Chondrocyte (in vitro differentiated cells): ENCODE measurements around the gene FAM9B. TPM values are rescaled to one million over a fixed set of nuclear protein-coding genes. Genes with fewer than 3 reads are reported as not detected.

Source experiments
- DNase-seq: peaks from one replicate; pipeline ENCODE4 v3.0.0; 2021; ENCODE audit warnings: mixed read lengths, low spot score
- H3K27ac Mint-ChIP-seq: one replicate; pipeline ENCODE4 v1.8.0; 2021; ENCODE audit warnings: mild to moderate bottlenecking, moderate library complexity, mixed read lengths; ENCODE audit not compliant: unreplicated experiment
- H3K27me3 Mint-ChIP-seq: 2 replicates; pipeline ENCODE4 v1.8.0; 2021; ENCODE audit warnings: low read depth, mixed read lengths
- H3K36me3 Mint-ChIP-seq: 2 replicates; pipeline ENCODE4 v1.8.0; 2021; ENCODE audit warnings: low read depth, mixed read lengths
- H3K4me1 Mint-ChIP-seq: 2 replicates; pipeline ENCODE4 v1.8.0; 2021; ENCODE audit warnings: low read depth, mild to moderate bottlenecking, mixed read lengths
- H3K4me3 Mint-ChIP-seq: one replicate; pipeline ENCODE4 v1.8.0; 2021; ENCODE audit warnings: mild to moderate bottlenecking, moderate library complexity, mixed read lengths; ENCODE audit not compliant: unreplicated experiment
- H3K9me3 Mint-ChIP-seq: 2 replicates; pipeline ENCODE4 v1.8.0; 2021; ENCODE audit warnings: low read depth, mixed read lengths
- long read RNA-seq: library from polyadenylated mRNA; stranded (forward); transcript quantifications from one replicate; pipeline ENCODE4 v2.0.0, GENCODE V29; 2021
- total RNA-seq: library from RNA; stranded (reverse); gene quantifications from 3 replicates; pipeline ENCODE4 v1.2.1, GENCODE V29; 2021
- TF ChIP-seq, protein P1 (sequence below): fragments of 200-600 bp; sonication (generic); IDR thresholded peaks from 2 replicates; pipeline ENCODE4 v1.5.0; 2021; ENCODE audit warnings: antibody characterized with exemption, mild to moderate bottlenecking, moderate library complexity

The FAM9B gene
- not detected in 3 replicates for total RNA-seq
- long read RNA-seq = 0 reads

DNA sequence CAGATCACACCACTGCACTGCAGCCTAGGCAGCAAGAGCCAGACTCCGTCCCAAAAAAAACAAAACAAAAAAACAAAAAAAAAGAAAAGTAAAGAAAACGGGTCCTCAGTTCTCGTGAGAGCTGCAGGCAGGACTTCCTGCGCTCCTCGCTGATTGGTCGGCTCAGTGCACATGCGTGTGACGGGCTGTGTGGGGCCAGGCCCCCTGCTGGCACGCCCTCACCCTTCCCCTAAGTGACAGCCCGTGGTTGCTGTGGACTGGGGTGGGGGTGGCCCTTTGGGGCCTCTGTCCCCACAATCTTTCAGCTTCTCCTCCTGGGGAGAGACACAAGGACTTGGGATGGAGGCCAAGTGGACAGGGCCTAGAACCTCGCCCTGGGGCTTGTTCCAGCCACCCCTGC is at the start of gene FAM9B:
FAM9B (minus strand) TSS at position 139 of the 400 bp plus-strand sequence. CDS start 1,141 bp downstream, outside the sequence.
- TF ChIP-seq, protein P1, sequence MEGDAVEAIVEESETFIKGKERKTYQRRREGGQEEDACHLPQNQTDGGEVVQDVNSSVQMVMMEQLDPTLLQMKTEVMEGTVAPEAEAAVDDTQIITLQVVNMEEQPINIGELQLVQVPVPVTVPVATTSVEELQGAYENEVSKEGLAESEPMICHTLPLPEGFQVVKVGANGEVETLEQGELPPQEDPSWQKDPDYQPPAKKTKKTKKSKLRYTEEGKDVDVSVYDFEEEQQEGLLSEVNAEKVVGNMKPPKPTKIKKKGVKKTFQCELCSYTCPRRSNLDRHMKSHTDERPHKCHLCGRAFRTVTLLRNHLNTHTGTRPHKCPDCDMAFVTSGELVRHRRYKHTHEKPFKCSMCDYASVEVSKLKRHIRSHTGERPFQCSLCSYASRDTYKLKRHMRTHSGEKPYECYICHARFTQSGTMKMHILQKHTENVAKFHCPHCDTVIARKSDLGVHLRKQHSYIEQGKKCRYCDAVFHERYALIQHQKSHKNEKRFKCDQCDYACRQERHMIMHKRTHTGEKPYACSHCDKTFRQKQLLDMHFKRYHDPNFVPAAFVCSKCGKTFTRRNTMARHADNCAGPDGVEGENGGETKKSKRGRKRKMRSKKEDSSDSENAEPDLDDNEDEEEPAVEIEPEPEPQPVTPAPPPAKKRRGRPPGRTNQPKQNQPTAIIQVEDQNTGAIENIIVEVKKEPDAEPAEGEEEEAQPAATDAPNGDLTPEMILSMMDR = no peak
- no peak within 1 kb of the TSS for H3K4me3 Mint-ChIP-seq
- no peaks in the 10 kb centered on the region for H3K36me3 Mint-ChIP-seq
- H3K27ac Mint-ChIP-seq = no peak within 1 kb of the TSS
- no peaks in the 10 kb centered on the region for H3K27me3 Mint-ChIP-seq
- H3K4me1 Mint-ChIP-seq = no peaks in the 10 kb centered on the region
- H3K9me3 Mint-ChIP-seq = peaks cover 15% of the 10 kb centered on the region
- DNase-seq = no peak

DNA sequence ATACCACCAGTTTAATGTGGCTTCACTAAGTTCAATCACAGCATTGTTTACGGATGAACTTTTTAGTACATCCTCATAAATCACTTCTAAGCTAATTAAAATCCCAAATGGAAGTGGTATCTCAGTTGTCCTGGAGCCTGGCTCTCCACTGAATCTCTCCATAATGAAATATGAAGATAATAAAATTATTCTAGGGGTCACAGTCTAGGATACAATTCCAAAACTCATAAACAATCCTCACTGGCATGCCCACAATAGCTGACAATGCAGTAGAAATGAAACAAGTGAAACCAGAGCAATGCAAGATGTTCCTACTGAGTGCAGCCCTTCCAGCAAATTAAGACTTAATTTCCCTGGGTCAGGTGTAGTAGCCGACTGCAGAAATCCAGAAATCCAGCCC is 47.3 kb upstream of the FAM9B start:
- no peaks in the 10 kb centered on the region for H3K27me3 Mint-ChIP-seq
- no peak overlapping the region for H3K27ac Mint-ChIP-seq
- peaks cover 35% of the 10 kb centered on the region for H3K9me3 Mint-ChIP-seq
- no peak overlapping the region for H3K4me3 Mint-ChIP-seq
- no peak for DNase-seq
- H3K4me1 Mint-ChIP-seq = no peaks in the 10 kb centered on the region
- TF ChIP-seq, protein P1 = no peak
- no peaks in the 10 kb centered on the region for H3K36me3 Mint-ChIP-seq

DNA sequence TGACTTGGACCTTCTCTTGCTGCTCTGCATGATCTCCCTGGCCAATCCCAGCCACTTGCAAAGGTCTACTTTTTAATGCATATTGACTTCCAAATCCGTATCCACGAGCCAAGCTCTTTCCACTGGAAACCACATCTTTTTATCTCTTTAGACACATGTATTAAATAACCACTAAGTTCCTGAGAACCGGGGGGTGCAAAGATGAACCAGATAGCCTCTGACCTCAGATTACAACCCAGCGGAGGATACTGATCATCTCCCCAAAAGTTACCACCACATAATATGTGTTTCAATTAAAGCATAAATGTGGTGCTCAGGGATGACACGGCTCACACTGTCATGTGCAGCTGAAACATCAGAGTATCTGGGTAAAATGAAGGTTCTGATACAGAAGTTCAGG is 40.4 kb upstream of the FAM9B start:
- Mint-ChIP-seq H3K27me3 (no peaks in the 10 kb centered on the region), H3K9me3 (peaks cover 5% of the 10 kb centered on the region), H3K4me1 (no peaks in the 10 kb centered on the region), H3K27ac (no peak overlapping the region), H3K36me3 (no peaks in the 10 kb centered on the region), H3K4me3 (no peak overlapping the region)
- TF ChIP-seq, protein P1 = no peak
- no peak for DNase-seq

DNA sequence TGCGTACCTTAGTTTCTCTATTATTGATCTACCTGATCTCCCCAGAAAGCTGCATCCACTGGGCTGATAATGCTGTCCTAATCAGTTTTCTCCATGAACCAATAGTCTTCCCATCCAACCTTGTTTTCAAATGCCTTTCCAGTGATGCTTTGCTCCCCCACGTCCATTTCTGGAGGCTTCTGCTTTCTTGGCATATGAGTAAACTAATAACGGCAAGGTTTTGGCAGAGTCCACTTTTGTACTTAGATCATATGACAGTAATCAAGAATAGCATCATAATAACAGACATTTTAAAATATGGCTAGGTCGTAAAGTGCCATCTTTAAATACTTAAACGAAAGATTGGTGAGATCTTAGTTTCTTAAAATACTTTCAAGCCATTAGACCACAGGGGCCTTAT is 38.4 kb upstream of the FAM9B start:
- Mint-ChIP-seq H3K4me3 (no peak overlapping the region), H3K27me3 (no peaks in the 10 kb centered on the region), H3K9me3 (peaks cover 5% of the 10 kb centered on the region), H3K4me1 (no peaks in the 10 kb centered on the region), H3K36me3 (no peaks in the 10 kb centered on the region), H3K27ac (no peak overlapping the region)
- TF ChIP-seq, protein P1 = no peak
- no peak for DNase-seq

DNA sequence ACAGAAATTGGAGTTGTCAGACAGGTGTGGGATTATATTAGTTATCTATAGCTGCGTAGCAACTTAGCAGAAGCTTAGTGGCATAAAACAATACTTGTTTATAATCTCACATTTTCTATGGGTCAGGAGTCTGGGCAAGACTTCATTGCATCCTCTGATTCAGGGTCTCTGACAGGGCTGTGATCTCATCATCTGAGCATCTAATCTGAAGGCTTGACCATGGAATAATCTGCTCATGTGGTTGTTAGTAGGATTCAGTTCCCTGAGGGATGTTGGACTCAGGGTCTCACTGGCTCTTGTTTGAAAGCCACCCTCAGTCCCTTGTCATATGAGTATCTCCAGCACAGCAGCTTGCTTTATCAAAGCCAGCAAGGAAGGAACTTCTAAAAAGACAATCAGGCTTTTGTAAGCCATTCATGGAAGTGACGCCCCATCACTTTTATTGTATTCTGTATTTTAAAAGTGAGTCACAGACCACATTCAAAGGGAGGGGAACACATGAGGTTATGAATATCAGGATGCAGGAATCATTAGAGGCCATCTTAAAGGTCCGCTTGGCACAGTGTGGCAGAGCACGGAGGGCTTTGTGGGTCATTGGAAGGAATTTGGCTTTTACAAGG is 37.2 kb upstream of the FAM9B start:
- Mint-ChIP-seq H3K27me3 (no peaks in the 10 kb centered on the region), H3K36me3 (no peaks in the 10 kb centered on the region), H3K4me3 (no peak overlapping the region), H3K4me1 (no peaks in the 10 kb centered on the region), H3K9me3 (peaks cover 3% of the 10 kb centered on the region), H3K27ac (no peak overlapping the region)
- DNase-seq = no peak
- TF ChIP-seq, protein P1 = no peak
